ENCODE results near the gene SETD1A. TPM values are rescaled to one million over a fixed set of nuclear protein-coding genes. Genes with fewer than 3 reads are reported as not detected.

Gene SETD1A
- total and polyA plus RNA-seq, 9 of the 15 experiments (the other 6 are each of a cell fraction or from before 2014, with no cell fraction given), result 0.08 to 36.0 (median 4.2) TPM

DNA sequence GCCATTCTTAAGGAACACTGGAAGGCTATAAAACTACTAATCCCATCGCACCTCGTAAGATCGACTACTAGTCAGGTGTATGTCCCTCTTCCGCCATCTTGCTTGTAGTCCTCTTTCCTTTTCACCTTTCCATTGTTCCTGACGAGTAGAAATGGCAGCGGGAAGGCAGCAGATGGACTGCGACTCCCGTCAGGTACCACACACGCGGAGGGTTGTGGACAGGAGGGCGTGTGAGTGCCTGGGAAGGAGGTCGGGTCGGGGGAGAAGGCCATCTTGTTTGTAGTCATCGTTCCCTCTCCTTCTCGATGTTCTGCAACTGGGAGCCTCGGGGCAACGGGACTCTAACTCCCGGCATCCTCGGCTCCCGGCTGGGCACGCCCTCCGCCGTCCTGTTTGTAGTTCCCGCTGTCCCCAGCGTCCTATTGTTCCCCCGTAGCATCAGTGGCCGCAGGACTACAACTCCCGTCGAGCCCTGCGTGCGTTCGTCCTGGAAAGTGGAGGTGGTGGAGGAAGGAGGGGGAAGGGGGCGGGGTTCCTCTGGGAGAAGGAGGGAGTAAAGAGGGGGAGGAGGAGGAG is 34.5 kb upstream of the SETD1A start (continued):
- TF ChIP-seq, protein P1, sequence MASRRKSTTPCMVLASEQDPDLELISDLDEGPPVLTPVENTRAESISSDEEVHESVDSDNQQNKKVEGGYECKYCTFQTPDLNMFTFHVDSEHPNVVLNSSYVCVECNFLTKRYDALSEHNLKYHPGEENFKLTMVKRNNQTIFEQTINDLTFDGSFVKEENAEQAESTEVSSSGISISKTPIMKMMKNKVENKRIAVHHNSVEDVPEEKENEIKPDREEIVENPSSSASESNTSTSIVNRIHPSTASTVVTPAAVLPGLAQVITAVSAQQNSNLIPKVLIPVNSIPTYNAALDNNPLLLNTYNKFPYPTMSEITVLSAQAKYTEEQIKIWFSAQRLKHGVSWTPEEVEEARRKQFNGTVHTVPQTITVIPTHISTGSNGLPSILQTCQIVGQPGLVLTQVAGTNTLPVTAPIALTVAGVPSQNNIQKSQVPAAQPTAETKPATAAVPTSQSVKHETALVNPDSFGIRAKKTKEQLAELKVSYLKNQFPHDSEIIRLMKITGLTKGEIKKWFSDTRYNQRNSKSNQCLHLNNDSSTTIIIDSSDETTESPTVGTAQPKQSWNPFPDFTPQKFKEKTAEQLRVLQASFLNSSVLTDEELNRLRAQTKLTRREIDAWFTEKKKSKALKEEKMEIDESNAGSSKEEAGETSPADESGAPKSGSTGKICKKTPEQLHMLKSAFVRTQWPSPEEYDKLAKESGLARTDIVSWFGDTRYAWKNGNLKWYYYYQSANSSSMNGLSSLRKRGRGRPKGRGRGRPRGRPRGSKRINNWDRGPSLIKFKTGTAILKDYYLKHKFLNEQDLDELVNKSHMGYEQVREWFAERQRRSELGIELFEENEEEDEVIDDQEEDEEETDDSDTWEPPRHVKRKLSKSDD (conservative IDR thresholded peaks at IDR 0.05; ENCODE audit: low read length), result peak; percentile 59; the same call in 1 of the 2 replicates
- TF ChIP-seq KLF6 (CRISPR knock-in tag; IDR thresholded peaks at IDR 0.05; ENCODE audit: borderline replicate concordance) (peak; percentile 77; the same call in 1 of the 2 replicates), CREBBP (IDR thresholded peaks at IDR 0.05; ENCODE audit: low read depth, low read length) (no peak), YY1 (IDR thresholded peaks at IDR 0.05; ENCODE audit: borderline replicate concordance in 1 of 3, control insufficient read depth in 1 of 3, extremely low read depth in 1 of 3, insufficient read depth in 3 of 3, insufficient read length in 1 of 3, insufficient replicate concordance in 2 of 3, low read depth in 1 of 3, low read length in 2 of 3) (peak; percentile 83 to 97 (median 95)), PCBP1 (IDR thresholded peaks at IDR 0.05; ENCODE audit: low read depth, low read length, poor library complexity, severe bottlenecking) (no peak), HNRNPK (IDR thresholded peaks at IDR 0.05; ENCODE audit: low read depth, low read length, poor library complexity, severe bottlenecking) (no peak), SUPT5H (IDR thresholded peaks at IDR 0.05) (peak; percentile 75), ZNF143 (CRISPR knock-in tag; IDR thresholded peaks at IDR 0.05) (peak; percentile 77), RAD51 (IDR thresholded peaks at IDR 0.05; ENCODE audit: borderline replicate concordance, low read depth) (peak; percentile 49; the same call in 1 of the 2 replicates)
- TF ChIP-seq, protein P2, sequence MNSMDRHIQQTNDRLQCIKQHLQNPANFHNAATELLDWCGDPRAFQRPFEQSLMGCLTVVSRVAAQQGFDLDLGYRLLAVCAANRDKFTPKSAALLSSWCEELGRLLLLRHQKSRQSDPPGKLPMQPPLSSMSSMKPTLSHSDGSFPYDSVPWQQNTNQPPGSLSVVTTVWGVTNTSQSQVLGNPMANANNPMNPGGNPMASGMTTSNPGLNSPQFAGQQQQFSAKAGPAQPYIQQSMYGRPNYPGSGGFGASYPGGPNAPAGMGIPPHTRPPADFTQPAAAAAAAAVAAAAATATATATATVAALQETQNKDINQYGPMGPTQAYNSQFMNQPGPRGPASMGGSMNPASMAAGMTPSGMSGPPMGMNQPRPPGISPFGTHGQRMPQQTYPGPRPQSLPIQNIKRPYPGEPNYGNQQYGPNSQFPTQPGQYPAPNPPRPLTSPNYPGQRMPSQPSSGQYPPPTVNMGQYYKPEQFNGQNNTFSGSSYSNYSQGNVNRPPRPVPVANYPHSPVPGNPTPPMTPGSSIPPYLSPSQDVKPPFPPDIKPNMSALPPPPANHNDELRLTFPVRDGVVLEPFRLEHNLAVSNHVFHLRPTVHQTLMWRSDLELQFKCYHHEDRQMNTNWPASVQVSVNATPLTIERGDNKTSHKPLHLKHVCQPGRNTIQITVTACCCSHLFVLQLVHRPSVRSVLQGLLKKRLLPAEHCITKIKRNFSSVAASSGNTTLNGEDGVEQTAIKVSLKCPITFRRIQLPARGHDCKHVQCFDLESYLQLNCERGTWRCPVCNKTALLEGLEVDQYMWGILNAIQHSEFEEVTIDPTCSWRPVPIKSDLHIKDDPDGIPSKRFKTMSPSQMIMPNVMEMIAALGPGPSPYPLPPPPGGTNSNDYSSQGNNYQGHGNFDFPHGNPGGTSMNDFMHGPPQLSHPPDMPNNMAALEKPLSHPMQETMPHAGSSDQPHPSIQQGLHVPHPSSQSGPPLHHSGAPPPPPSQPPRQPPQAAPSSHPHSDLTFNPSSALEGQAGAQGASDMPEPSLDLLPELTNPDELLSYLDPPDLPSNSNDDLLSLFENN (IDR thresholded peaks at IDR 0.05; ENCODE audit: low read depth in 2 of 2, low read length in 2 of 2), result no peak
- TF ChIP-seq, protein P3, sequence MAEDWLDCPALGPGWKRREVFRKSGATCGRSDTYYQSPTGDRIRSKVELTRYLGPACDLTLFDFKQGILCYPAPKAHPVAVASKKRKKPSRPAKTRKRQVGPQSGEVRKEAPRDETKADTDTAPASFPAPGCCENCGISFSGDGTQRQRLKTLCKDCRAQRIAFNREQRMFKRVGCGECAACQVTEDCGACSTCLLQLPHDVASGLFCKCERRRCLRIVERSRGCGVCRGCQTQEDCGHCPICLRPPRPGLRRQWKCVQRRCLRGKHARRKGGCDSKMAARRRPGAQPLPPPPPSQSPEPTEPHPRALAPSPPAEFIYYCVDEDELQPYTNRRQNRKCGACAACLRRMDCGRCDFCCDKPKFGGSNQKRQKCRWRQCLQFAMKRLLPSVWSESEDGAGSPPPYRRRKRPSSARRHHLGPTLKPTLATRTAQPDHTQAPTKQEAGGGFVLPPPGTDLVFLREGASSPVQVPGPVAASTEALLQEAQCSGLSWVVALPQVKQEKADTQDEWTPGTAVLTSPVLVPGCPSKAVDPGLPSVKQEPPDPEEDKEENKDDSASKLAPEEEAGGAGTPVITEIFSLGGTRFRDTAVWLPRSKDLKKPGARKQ (CRISPR knock-in tag; IDR thresholded peaks at IDR 0.05), result no peak
- TF ChIP-seq, protein P4, sequence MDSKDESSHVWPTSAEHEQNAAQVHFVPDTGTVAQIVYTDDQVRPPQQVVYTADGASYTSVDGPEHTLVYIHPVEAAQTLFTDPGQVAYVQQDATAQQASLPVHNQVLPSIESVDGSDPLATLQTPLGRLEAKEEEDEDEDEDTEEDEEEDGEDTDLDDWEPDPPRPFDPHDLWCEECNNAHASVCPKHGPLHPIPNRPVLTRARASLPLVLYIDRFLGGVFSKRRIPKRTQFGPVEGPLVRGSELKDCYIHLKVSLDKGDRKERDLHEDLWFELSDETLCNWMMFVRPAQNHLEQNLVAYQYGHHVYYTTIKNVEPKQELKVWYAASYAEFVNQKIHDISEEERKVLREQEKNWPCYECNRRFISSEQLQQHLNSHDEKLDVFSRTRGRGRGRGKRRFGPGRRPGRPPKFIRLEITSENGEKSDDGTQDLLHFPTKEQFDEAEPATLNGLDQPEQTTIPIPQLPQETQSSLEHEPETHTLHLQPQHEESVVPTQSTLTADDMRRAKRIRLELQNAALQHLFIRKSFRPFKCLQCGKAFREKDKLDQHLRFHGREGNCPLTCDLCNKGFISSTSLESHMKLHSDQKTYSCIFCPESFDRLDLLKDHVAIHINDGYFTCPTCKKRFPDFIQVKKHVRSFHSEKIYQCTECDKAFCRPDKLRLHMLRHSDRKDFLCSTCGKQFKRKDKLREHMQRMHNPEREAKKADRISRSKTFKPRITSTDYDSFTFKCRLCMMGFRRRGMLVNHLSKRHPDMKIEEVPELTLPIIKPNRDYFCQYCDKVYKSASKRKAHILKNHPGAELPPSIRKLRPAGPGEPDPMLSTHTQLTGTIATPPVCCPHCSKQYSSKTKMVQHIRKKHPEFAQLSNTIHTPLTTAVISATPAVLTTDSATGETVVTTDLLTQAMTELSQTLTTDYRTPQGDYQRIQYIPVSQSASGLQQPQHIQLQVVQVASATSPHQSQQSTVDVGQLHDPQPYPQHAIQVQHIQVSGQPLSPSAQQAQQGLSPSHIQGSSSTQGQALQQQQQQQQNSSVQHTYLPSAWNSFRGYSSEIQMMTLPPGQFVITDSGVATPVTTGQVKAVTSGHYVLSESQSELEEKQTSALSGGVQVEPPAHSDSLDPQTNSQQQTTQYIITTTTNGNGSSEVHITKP (IDR thresholded peaks at IDR 0.05; ENCODE audit: partially characterized antibody), result peak; percentile 54
